NB4 (cell line): ENCODE measurements around the gene MAN1A2.

ENCODE experiments used
- DNase-seq: peaks from one replicate; pipeline ENCODE4 v3.0.0; 2010; ENCODE audit warnings: low read depth
- H3K4me3 ChIP-seq: one replicate; pipeline ENCODE4 v1.5.1; 2011; ENCODE audit warnings: mild to moderate bottlenecking, low read depth, low read length, moderate library complexity
- MYC ChIP-seq: IDR thresholded peaks from 2 replicates; pipeline ENCODE4 v1.6.1; 2011; ENCODE audit warnings: low read depth, low read length
- POLR2A ChIP-seq: IDR thresholded peaks from 2 replicates; pipeline ENCODE4 v1.6.1; 2011; ENCODE audit warnings: mild to moderate bottlenecking; ENCODE audit not compliant: insufficient read length; ENCODE audit errors: extremely low read depth
- TF ChIP-seq, protein P1 (sequence below): IDR thresholded peaks from one replicate; pipeline ENCODE4 v1.5.1; 2012; ENCODE audit warnings: low read depth, low read length
- TF ChIP-seq, protein P2 (sequence below): IDR thresholded peaks from 2 replicates; pipeline ENCODE4 v1.6.1; 2011; ENCODE audit warnings: low read depth, low read length

Gene MAN1A2

DNA sequence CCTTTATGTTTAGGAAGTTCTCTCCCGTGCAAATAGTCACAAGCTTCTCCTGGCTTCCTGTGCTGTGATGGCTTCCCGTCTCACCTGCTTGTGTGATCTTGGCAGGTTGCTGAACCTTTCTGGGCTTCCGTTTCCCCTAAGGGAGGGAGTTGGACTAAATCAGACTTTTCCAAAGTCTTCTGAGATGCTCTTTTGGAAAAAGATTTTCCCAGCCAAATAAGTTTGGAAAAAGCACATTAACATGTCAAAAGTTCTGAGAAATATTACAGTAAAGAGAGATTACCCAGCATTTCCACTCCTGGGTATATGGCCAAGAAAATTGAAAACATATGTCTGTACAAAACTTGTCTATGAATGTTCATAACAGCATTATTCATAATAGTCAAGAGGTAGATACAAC lies 202.6 kb downstream of the MAN1A2 start:
- TF ChIP-seq, protein P1, sequence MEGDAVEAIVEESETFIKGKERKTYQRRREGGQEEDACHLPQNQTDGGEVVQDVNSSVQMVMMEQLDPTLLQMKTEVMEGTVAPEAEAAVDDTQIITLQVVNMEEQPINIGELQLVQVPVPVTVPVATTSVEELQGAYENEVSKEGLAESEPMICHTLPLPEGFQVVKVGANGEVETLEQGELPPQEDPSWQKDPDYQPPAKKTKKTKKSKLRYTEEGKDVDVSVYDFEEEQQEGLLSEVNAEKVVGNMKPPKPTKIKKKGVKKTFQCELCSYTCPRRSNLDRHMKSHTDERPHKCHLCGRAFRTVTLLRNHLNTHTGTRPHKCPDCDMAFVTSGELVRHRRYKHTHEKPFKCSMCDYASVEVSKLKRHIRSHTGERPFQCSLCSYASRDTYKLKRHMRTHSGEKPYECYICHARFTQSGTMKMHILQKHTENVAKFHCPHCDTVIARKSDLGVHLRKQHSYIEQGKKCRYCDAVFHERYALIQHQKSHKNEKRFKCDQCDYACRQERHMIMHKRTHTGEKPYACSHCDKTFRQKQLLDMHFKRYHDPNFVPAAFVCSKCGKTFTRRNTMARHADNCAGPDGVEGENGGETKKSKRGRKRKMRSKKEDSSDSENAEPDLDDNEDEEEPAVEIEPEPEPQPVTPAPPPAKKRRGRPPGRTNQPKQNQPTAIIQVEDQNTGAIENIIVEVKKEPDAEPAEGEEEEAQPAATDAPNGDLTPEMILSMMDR: no peak
- TF ChIP-seq POLR2A: no peak
- TF ChIP-seq, protein P2, sequence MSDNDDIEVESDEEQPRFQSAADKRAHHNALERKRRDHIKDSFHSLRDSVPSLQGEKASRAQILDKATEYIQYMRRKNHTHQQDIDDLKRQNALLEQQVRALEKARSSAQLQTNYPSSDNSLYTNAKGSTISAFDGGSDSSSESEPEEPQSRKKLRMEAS: no peak
- DNase-seq: no peak
- H3K4me3 ChIP-seq: no peak overlapping the region

DNA sequence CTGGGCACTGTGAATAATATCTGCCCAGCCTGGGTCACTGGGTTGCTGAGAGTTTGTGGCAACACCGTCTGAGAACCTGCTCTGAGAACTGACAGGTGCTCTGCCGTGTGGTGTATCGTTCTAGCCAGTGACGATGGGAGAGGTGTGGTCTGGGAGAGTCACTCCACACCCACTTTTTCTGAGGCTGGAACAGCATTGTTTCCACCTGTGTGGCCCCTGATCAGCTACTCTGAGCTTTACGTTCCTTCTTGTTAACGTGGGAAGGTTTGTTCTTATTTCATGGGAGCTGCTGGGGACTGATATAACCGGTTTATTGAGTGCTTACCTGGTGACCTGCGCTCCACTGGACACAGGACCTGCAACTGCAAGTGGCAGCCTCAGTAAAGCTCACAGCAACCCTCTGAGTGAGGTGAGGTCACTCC lies 203.8 kb downstream of the MAN1A2 start:
- DNase-seq: no peak
- H3K4me3 ChIP-seq: no peak overlapping the region
- TF ChIP-seq MYC: no peak
- TF ChIP-seq, protein P2: no peak
- no peak for TF ChIP-seq POLR2A
- TF ChIP-seq, protein P1: no peak

DNA sequence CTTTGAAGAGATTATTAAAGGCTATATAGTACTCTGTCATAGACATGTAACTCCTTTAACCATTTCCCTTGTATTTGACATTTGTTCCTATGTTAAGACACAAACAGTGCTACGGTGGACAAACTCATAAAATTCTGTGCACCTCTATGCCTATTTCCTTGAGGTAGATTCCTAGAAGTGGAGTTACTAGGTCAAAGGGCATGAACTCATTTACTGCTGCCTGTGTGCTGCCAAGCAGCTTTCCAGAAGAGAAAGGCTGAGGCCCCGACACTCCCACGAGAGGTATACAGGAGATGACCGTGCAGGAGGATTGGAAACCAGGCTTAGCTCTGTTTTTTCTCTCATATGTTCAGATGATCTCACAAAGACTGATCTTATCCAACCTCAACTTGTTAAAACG lies 204.2 kb downstream of the MAN1A2 start:
- no peak for DNase-seq
- H3K4me3 ChIP-seq: no peak overlapping the region
- no peak for TF ChIP-seq MYC
- TF ChIP-seq, protein P1: no peak
- TF ChIP-seq, protein P2: no peak
- TF ChIP-seq POLR2A: no peak

DNA sequence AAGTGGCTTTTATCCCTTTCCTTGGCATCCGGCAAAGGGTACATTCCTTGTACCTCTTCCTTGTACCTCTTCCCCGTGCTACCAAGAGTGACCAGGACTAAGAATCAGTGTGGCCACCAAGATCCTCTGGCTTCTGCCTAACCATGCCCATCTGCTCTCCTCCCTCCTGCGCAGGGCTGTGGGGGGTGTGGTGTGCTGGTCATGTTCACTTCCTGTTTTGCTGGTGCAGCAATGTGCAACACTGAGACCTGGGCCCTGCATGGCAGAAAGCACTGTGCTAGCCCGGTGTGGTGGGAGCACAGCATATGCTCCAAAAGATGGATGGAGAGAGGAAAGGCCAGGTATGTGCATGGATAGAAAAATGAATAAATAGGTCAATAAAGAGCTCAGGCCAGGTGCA lies 205.3 kb downstream of the MAN1A2 start:
- DNase-seq: peak; percentile 87

DNA sequence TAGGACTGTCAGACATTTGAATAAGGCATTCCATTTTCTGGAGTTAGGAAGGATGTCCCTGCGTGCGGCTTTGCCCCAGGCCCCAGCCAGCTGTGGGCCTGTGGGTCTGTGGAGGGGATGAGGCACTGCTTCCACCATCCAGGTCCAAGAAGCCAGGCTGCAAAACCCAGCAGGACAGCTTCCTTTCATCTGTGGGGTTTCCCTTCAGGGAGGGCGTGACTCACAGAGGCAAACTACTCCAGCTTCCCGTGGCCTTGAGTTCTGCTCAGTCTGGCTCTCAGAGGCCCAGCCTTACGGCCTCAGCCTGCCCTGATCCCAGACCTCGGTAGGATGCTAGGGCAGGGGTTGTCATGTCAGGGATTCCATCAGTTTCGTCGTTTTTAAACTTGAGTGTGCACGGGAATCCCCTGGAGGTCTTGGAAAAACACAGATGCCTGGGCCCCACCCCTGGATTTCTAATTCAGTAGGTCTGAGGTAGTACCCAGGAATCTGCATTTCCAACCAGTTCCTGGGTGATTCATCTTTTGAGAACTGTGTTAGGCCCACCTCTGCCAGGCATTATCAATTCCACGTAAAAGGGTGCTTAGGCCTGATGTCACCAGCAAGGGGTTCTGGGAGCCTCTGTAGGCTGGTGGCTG lies 206.3 kb downstream of the MAN1A2 start:
- no peak for TF ChIP-seq MYC
- TF ChIP-seq POLR2A: no peak
- TF ChIP-seq, protein P1: no peak
- no peak overlapping the region for H3K4me3 ChIP-seq
- peak; percentile 63 for DNase-seq

More for the DNA sequence above, 205.3 kb downstream of the MAN1A2 start:
- TF ChIP-seq POLR2A: no peak
- peak; percentile 85 for TF ChIP-seq MYC
- TF ChIP-seq, protein P1: no peak
- TF ChIP-seq, protein P2: peak; percentile 78
- H3K4me3 ChIP-seq: no peak overlapping the region

DNA sequence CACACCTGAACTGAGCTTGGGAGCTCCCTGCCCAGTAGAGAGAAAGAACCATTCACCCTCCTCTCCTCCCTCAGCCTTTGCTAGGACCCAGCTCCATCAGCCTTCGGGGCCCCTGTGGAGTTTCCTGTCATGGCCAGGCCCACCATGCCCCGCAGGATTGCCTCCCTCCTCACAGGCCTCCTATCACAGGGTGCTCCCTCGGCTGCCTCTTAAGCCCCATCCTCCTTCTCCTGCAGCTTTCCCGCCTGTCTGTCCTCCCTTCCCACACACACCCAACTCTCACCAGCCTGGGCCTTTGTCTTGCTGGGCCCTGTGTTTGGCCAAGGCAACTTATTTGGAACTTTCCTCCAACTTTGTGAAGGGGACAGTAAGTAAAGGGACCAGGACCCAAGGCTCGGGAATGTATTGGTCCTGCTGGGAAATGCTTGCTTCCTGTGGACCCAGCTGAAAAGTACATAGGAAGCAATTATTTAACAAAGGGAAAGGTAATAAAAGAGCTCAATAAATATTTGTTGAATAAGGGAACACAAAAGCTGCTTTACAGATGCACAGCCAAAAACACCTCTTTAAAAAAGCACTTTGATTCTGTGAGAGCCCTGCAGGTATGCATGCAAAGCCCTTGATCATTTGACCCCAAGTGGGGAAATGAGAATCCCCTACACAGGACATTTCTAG lies 207.0 kb downstream of the MAN1A2 start:
- DNase-seq: no peak
- TF ChIP-seq MYC: no peak
- no peak for TF ChIP-seq POLR2A
- TF ChIP-seq, protein P1: no peak
- TF ChIP-seq, protein P2: no peak
- no peak overlapping the region for H3K4me3 ChIP-seq
